IPS DF 19.7 (cell line): ENCODE measurements around the gene PPP1R12B.
"Not testable (repeated sequence)": the region's sequence is repeated elsewhere in the genome, so short reads cannot be mapped to it uniquely, and the experiment has no call there.

ENCODE experiments used
- DNase-seq: peaks from one replicate; pipeline ENCODE4 v3.0.0-alpha.2; 2013; ENCODE audit warnings: low read depth, low spot score

PPP1R12B gene

DNA sequence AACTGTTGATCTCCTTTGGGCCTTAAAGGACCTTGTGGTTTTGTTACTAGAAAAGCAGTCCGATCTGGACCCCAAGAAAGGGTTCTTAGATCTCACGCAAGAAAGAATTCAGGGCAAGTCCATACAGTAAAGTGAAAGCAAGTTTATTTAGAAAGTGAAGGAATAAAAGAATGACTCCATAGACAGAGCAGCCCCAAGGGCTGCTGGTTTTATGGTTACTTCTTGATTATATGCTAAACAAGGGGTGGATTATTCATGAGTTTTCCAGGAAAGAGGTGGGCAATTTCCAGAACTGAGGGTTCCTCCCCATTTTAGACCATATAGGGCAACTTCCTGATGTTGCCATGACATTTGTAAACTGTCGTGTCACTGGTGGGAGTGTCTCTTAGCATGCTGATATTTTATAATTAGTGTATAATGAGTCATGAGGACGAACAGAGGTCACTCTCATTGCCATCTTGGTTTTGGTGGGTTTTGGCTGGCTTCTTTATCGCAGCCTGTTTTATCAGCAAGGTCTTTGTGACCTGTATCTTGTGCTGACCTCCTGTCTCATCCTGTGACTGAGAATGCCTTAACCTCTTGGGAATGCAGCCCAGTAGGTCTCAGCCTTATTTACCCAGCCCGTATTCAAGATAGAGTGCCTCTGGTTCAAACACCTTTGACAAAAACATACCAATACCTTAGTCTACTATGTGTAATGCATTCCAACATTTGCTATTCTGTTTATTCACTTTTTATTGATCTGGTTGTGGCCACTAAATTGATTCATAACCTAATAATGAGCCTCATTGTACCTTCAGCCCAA is 183.5 kb downstream of the PPP1R12B start:
- not testable (repeated sequence) for DNase-seq

DNA sequence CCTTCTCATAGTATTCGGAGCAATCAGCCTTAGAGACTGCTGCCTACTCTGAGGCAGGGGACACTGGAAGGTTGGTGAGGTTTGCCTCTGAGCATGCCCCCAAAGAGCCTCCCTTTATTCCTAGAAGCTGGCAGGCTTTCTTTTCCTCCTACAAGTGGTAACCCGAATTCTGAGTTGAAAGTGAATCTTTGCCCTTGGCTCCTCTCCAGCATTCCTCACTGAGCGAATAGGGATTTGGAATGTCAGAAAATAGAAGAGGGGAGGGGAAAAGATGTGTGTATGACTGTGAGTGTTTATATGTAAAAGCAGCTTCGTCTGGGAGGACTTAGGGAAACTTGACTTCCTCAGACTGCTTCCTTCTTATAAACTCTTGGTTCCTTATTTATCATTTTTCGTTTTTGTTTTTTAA is 190.7 kb downstream of the PPP1R12B start:
- peak; percentile 2 for DNase-seq

DNA sequence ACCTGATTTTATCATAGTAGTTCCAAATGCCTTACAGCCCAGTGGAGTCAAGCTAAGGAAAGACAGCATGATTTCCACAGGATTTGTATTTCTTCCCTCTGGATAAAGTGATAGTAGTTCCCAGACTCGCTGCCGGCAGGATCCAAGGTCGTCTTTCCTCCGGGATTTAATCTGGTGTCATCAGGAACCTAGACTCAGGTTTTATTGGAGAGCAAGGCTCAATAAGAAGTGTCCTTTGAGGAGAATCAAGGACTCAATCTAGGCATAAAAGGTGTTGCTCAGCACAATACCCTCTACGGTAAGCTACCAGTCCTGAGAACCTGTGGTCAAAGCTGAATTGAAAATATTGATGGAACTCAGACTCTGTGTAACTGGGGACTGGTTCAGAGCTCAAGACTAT is 191.1 kb downstream of the PPP1R12B start:
- not testable (repeated sequence) for DNase-seq

DNA sequence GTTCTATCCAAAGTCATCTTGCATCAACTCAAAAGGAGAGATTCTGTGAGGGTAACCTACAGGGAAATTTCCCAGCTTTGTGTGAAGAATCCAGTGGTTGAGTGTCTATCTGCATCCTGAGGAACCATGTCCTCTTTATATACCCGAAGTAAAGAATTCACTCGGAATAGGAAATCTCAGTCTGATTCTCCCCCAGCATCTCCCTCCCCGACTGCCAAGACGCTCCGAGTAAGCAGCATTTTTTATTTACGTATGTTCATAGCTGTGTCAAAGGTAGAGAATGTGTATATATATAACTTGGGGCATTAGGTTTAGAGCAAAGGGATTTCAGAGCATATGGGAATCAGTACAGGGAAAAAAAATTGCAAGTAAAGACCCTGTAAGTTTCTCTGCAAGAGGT is 191.5 kb downstream of the PPP1R12B start:
- no peak for DNase-seq

DNA sequence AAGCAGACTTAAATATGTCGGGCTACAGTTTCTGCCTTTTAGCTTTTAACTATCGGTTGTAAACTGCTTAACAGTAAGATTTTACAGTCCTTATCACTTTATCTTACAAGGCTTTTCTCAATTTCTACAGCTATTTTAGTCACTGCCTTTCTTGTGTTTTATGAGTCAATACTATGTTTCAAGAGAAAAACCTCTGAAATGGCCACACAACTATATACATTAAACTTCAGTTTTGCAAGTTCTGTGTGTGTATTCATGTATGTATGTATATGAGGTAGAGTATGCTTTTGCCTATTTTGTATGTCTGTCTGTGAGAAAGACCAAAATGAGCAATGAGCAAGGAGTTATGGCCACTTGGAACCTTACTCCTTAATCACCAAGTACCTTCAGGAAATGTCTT is 191.9 kb downstream of the PPP1R12B start:
- no peak for DNase-seq

DNA sequence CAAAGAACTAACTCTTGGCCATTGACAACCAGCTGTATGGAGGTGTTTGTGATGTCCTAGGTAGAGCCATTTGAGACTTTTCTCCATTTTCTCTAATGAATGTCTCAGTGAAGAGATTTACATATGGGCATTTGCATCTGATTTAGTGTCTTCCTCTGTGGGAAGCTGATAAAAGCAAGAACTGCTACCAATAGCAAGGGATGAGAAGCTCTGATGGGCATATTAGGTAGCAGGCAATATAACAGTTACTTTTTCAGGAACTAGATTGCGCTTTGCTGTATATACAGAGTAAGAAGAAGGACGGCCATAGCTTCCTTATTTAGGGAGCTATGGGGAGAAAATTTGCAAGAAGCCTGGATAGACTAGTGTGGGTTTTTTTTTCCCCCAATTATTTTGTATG is 192.4 kb downstream of the PPP1R12B start:
- not testable (repeated sequence) for DNase-seq

DNA sequence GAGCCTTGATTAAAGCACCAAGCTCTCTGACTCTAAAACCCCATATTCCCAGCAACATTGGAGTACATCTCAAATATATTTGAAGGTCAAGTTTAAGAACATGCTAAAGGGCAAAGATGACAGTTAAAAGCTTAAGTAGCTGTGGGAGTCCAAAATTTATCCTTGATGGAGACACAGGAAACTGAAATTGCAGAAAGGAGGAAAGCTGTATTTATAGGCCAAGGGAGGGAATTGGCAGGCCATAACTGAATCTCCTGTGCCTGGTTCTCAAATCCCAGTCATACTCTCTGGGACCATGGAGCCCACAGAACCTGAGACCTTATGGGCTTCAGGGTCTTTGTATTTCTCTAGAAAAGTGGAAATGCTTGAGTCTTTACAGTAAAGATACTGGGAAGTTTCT is 193.9 kb downstream of the PPP1R12B start:
- not testable (repeated sequence) for DNase-seq

DNA sequence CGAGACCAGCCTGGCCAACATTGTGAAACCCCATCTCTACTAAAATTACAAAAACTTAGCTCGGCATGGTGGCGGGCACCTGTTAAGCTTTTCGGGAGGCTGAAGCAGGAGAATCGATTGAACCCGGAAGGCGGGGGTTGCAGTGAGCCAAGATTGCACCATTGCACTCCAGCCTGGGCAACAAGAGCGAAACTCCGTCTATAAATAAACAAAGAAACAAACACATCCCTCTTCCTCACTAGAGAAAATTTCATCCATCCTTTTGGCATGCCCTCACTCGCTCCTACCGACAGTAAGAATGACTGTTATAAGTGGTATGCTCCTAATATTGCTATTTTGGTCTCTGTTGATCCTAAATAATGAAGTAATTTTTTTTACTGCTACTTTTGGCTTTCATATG is 195.0 kb downstream of the PPP1R12B start:
- not testable (repeated sequence) for DNase-seq

DNA sequence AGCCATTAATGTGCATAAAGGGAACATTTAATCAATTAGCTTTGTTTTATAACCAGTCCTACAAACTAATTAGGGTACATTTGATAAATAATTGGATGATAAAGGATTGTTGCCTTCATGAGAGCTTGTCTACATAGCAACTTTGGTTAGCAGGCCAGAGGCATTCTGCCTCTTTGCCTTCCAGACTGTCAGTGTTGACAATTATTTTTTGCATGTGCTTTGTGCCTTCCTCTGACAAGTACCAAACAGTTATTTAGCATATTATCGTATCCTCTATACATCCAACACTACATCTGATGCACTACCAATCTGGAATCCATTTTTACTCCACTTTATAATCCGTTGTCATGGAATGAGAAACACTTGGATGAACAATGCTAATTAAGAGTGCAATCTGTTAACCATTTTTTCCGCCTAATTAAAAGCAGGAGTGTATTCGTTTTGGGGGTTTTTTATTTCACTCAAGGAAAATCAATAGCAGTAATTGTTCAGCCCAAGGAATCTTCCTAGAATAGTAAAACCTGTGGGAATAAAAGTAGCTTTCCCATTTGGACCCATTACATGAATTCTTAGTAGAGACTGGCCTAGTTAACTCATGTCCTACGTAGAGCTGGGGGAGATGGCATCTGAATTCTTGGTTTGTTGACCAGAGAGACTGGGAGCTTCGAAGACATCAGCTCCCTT is 196.4 kb downstream of the PPP1R12B start:
- DNase-seq, result not testable (repeated sequence)

DNA sequence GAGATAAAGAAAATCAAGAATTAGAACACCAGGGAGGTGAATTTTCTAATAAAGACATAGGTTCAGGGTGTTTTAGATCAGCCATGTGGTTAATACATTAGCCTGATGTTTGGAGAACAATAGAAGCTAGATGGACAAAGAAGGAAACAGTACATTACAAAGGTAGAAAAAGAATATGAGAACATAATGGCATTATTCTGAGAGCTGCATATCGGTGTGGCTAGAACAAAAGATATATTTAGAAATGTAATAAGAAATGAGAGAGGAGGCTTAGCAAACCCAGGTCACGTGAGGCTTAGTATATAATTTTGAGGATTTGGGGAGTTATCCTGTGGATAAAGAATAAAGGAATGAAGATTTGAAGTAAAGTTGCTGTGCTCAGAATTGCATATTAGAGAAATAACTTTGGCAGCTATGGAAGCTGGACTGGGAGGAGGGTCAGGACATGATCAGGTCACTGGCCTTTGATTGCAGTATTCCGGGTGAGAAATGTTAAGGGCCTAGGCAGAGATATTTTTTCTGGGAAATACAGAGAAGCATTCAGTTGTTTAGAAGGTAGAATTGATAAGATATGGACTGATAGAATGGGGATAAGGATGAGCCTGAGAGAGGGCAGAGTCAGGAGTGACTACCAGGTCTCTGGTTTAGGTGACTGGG is 197.3 kb downstream of the PPP1R12B start:
- DNase-seq, result not testable (repeated sequence)

DNA sequence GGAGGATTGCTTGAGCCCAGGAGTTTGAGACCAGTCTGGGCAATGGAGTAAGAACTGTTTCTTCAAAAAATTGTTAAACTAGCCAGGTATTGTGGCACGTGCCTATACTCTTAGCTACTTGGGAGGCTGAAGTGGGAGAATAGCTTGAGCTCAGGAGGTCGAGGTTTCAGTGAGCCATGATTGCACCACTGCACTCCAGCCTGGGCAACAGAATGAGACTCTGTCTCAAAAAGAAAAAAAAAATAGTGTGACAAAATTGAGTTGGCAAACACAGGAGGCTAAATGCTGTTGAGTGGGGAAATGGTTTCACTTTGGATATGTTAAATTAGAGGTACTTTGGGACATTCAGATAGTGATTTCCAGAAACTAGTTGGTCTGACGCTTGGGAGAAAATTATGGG is 197.9 kb downstream of the PPP1R12B start:
- not testable (repeated sequence) for DNase-seq

DNA sequence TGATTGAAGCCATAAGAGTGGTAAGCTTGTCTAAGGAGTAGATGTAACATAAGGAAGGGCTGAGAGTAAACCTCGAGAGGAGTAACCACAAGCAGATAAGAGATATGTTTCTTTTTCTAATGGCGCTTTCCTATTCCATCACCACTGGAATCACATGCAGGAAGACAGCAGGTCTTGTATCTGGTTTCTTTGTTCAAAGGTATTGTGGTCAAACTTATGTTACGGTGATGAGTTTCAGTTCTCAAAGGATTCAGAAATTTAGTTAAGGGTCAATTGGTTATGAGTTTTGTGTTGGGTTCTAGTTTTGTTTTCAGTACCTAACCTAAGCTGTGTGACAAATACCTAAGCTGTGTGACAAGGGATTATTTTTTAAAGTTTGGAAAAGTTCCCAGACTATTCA is 198.3 kb downstream of the PPP1R12B start:
- not testable (repeated sequence) for DNase-seq

DNA sequence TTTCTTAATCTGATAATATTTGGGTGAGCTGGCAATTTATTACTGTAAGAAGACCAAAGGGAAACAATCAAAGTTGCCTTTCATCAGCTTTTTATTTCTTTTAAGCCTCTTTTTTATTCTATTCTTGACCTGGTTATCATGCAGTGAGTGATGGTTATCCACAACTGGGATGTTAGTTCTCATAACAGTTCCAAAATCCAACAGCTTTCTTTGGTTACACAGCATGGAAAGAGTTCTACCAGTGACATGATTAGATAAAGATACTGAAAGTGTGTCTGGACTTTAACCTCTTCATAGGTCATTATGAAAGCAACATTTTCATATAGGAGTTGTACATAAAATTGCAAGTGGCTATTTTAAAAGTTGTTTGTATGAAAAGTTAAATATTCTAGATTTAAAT is 198.7 kb downstream of the PPP1R12B start:
- no peak for DNase-seq

DNA sequence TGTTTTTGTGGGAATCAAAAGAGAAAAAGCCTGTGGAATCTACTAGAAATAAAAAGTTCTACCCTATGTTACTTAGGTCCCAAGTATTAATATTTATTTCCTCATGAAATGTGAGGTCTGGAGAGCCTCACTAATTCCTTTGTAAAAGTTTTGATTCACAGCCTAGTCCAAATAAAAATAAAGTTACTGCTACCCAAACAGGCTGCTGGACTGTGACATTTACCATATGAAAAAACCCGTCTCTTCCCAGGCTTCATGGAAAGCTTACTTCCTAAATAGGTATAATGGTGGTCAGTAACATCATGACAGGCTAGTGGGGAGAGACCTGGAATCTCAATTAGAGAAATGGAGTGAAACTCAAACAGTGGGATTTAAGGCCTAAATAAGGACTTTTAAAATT is 201.6 kb downstream of the PPP1R12B start:
- DNase-seq, result not testable (repeated sequence)

DNA sequence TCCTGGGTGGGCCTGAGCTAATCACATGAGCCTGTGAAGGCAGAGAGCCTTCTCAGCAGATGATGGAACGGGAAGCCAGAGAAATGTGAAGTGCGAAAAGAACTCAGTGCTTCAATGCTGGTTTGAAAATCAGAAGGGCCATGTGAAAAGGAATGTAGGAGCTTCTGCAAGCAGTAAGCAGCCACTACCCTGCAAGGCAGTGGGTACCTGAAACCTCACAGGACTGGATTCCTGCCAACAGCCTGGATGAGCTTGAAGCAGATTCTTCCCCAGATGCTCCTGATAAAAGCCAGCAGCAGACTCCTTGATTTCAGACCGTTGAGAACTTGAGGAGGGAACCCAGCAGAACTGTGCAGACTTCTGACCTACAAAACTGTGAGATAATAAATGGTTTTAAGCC is 203.2 kb downstream of the PPP1R12B start:
- no peak for DNase-seq

DNA sequence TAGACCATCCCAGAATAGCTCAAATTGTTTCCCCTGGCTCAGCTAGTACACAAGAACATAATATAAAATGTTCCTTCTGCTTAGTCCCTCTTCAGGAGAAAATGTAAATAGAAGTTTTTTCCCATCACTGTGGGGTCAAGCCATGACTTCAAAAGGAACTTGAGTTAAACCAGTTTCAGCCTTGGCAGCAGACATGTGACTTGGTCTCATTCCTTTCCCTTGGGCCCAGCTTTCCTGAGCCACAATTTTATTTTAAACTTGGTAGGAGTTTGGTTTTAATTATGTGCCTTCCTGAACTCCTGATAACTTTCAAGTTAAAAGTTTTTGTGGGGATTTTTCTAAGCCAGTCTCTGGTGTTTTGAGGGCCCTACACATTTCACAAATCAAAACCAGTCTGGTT is 204.1 kb downstream of the PPP1R12B start:
- DNase-seq, result not testable (repeated sequence)

DNA sequence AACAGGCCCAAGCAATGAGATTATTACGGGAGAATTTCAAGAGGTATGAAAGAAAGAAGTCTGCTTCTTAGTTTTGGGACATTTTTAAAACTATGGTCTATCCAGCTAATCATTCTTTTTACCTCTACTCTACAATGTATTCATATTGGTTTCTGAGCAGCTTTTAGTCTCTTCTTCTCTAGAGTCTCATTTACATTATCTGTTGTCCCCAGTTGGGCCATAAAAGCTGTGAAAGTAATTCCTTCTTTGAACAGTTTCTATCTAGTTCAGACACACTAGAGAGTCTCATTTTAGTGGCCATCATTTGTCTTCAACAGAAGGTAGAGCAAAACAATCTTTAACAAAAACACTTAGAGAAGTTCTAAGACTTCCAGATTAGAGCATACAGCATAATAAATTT is 204.6 kb downstream of the PPP1R12B start:
- DNase-seq, result not testable (repeated sequence)

DNA sequence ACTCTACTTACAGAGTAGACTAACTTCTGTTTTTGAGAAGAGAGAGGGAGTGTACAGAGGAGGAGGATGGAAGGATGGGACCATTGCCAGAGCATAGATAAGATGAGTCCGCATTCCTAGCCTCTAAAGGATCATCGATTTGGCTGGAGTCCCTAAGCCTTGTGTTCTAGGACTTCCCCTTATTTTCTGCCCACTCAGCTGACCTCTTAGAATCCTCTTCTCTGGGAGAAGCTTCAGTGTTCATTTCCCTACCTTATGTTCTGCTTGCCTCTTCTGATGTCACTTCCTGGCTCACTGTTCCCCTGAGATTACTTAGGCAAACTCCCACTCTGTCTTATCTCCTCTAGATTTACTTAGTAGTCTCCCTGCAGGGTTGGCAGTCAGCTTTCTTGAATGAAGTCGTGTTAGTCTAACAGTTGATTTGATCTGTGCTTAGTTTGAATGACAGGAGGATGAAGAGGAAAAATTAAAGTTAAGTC is 205.1 kb downstream of the PPP1R12B start:
- no peak for DNase-seq

DNA sequence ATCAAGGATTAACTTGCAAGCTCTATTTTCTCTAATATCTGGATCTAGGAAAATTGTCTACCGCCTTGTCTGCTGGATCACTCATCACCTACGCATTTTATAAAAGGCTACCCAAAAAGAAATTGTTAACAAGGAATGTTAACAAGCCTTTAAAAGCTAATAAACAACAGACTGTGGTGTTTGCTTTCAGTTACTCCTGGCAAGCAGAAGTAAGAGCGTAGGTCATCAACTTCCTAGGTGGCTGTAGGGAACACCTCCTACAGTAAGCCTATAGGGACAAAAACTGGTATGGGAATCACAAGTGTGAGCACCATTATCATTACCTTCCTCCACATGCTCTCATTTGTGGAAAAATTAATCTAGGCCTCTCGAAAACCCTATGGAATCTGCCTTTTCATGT is 206.1 kb downstream of the PPP1R12B start:
- DNase-seq, result not testable (repeated sequence)

DNA sequence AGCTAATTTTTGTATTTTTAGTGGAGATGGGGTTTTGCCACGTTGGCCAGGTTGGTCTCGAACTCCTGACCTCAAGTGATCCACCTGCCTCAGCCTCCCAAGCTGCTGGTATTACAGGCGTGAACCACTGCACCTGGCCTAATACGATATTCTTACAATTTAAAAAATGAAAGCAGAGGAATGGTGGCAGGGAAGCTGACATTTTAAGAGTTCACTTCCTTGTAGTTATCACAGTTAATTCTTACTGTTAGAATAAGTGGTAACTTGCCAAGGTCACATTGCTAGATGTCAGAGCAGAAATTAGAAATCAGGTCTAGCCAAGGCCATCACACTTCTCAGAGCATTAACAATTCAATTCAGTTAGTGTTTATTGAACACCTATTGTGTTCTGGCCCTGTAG is 207.5 kb downstream of the PPP1R12B start:
- not testable (repeated sequence) for DNase-seq

DNA sequence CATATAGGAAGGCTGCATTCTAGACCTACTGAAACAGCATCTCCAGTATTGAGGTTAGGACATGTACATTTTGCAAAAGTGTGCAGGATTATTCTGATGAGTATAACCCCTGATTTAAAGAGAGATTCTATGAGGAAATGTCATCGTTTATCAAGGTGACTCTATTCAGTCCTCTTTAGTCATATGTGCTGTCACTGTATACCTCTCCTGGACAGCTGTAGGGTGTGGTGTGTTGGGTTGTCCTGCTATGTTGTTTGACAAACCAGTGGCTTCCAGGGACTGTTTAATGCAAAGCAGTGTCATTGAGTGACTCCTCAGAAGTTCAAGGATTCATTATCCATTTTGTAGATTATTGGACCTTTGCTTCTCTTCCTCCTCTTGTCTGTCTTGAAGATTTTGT is 209.2 kb downstream of the PPP1R12B start:
- not testable (repeated sequence) for DNase-seq

DNA sequence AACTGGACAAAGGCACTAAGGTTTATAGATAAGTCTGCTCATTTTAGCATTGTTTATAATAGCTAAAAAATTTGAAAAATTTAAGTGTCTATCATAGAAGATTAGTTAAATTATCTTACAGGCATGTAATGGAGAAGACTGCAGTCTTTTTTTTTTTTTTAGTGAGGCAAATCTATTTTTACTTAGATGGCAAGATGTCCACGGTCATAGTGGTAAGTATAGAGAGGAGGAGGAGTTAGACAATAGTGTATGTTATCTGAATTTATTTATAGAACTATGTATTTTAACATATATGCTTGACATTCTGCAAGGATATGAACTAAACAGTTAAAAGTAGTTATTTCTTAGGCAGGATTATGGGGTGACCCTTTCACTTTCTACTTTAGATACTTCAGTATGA is 212.7 kb downstream of the PPP1R12B start:
- no peak for DNase-seq
